GM23248 (cell line): ENCODE results near the gene MISP3. TPM values are rescaled to one million over a fixed set of nuclear protein-coding genes. Genes with fewer than 3 reads are reported as not detected.

Source experiments
- DNase-seq: peaks from one replicate; pipeline ENCODE4 v3.0.0-alpha.2; 2015
- H2AFZ ChIP-seq: fragments of 200-600 bp; sonication (generic); 2 replicates; pipeline ENCODE4 v1.6.1; 2016; ENCODE audit warnings: antibody characterized with exemption
- H3F3A ChIP-seq: fragments of 200-600 bp; sonication (generic); 2 replicates; pipeline ENCODE4 v1.6.1; 2016; ENCODE audit warnings: mild to moderate bottlenecking, antibody characterized with exemption, mixed run types; ENCODE audit not compliant: insufficient read depth
- H3K27ac ChIP-seq: fragments of 200-600 bp; sonication (generic); 2 replicates; pipeline ENCODE4 v1.5.1; 2016; ENCODE audit warnings: mild to moderate bottlenecking
- H3K27me3 ChIP-seq: fragments of 200-600 bp; sonication (generic); replicated peaks from 2 replicates; pipeline ENCODE4 v1.6.1; 2016; ENCODE audit warnings: mild to moderate bottlenecking; ENCODE audit not compliant: insufficient read depth
- H3K36me3 ChIP-seq: fragments of 200-600 bp; sonication (generic); 2 replicates; pipeline ENCODE4 v1.6.1; 2016; ENCODE audit warnings: low read depth, mild to moderate bottlenecking
- H3K4me1 ChIP-seq: fragments of 200-600 bp; sonication (generic); 2 replicates; pipeline ENCODE4 v1.6.1; 2016; ENCODE audit warnings: mild to moderate bottlenecking; ENCODE audit not compliant: insufficient read depth
- H3K4me2 ChIP-seq: fragments of 200-600 bp; sonication (generic); one replicate; pipeline ENCODE4 v1.6.1; 2016; ENCODE audit warnings: mild to moderate bottlenecking; ENCODE audit not compliant: unreplicated experiment
- H3K4me3 ChIP-seq: fragments of 200-600 bp; sonication (generic); 2 replicates; pipeline ENCODE4 v1.5.1; 2016; ENCODE audit warnings: mild to moderate bottlenecking
- H3K79me2 ChIP-seq: fragments of 200-600 bp; sonication (generic); 2 replicates; pipeline ENCODE4 v1.6.1; 2016; ENCODE audit warnings: mild to moderate bottlenecking; ENCODE audit not compliant: insufficient read depth
- H3K9ac ChIP-seq: fragments of 200-600 bp; sonication (generic); 2 replicates; pipeline ENCODE4 v1.6.1; 2016; ENCODE audit warnings: mild to moderate bottlenecking
- H3K9me2 ChIP-seq: fragments of 200-600 bp; sonication (generic); 2 replicates; pipeline ENCODE4 v1.6.1; 2016; ENCODE audit warnings: mixed run types, mild to moderate bottlenecking, moderate library complexity; ENCODE audit not compliant: insufficient read depth
- H3K9me3 ChIP-seq: fragments of 200-600 bp; sonication (generic); one replicate; pipeline ENCODE4 v1.6.1; 2017; ENCODE audit warnings: low read depth
- H4K20me1 ChIP-seq: fragments of 200-600 bp; sonication (generic); 2 replicates; pipeline ENCODE4 v1.6.0; 2016; ENCODE audit not compliant: insufficient read depth
- EZH2 ChIP-seq: fragments of 200-600 bp; sonication (generic); IDR thresholded peaks from 2 replicates; pipeline ENCODE4 v1.6.1; 2018; ENCODE audit warnings: antibody characterized with exemption, mild to moderate bottlenecking; ENCODE audit not compliant: insufficient read depth, poor library complexity, severe bottlenecking
- EZH2phosphoT487 ChIP-seq: fragments of 200-600 bp; sonication (generic); IDR thresholded peaks from 2 replicates; pipeline ENCODE4 v1.6.1; 2018; ENCODE audit warnings: antibody characterized with exemption, moderate library complexity, mild to moderate bottlenecking, low read depth; ENCODE audit not compliant: insufficient read depth
- WGBS, 2 experiments: methylation state at CpG; one replicate each; pipeline ENCODE4 v1.1.6; 2015 to 2017; ENCODE audit warnings: low lambda C conversion rate in 2 of 2, low coverage in 1 of 2; ENCODE audit errors: missing lambda C conversion rate in 2 of 2; 5-methylcytosine and 5-hydroxymethylcytosine counted together
- in situ Hi-C: fragments of 300-500 bp; cut with MboI; formaldehyde crosslinking; loops from 2 replicates; pipeline ENCODE4 v1.15.0; 2020
- polyA plus RNA-seq: library from polyadenylated mRNA; unstranded; fragments of >200 nt; fragmentation: Nextera tagmentation; extraction: Ambion mirVana; gene quantifications from 2 replicates; pipeline ENCODE4 v1.2.1, GENCODE V29; 2016
- total RNA-seq: library from RNA; depleted of rRNA; stranded (reverse); fragments of >200 nt; shearing (Covaris generic); gene quantifications from 2 replicates; pipeline ENCODE4 v1.2.3, GENCODE V29; 2014

Gene MISP3
- total and polyA plus RNA-seq, 2 experiments from 2014 or later = 1.3 to 2.7 TPM

DNA sequence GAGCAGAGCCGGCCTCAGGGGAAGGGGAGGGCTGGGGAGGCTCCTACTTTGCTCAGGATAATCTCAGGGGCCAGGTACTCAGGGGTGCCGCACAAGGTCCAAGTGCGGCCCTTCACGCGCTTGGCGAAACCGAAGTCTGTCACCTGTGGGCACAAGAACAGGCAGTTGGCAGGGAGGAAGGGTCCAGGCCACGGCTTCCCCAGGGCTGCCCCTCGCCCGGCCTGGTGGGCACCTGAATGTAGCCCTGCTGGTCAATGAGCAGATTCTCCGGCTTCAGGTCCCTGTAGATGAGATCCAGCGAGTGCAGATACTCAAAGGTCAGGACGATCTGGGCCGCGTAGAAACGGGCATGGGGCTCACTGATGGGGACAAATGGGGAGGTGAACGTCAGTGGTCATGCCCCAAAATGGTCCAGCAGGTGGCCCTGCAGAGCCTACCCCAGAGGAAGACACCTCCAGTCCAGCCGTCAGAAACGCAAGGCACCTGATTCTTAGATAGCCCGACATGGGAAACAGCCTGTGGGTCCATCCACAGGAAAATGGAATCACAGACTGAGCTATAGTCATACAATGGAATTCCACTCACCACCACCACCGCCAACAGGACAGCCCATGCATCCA, 25.1 kb downstream of the MISP3 start:
- H3K4me2 ChIP-seq = no peak overlapping the region
- in situ Hi-C loops = no loop called here
- H4K20me1 ChIP-seq = no peaks in the 10 kb centered on the region
- DNase-seq = no peak
- no peaks in the 10 kb centered on the region for H3K79me2 ChIP-seq
- H3K9ac ChIP-seq = no peak overlapping the region
- no peaks in the 10 kb centered on the region for H3K27me3 ChIP-seq
- no peaks in the 10 kb centered on the region for H3K9me2 ChIP-seq
- TF ChIP-seq EZH2phosphoT487 (no peak), EZH2 (no peak)
- 84% methylated on average over 20 to 21 of the region's 21 CpGs for WGBS, 2 experiments
- no peaks in the 10 kb centered on the region for H3K9me3 ChIP-seq
- H3F3A ChIP-seq = no peaks in the 10 kb centered on the region
- H3K36me3 ChIP-seq = 0 out of 2 replicates have a peak, but pooled peaks cover 12% of the 10 kb centered on the region
- no peak overlapping the region for H3K27ac ChIP-seq
- no peaks in the 10 kb centered on the region for H3K4me1 ChIP-seq
- H2AFZ ChIP-seq = no peak overlapping the region
- H3K4me3 ChIP-seq = no peak overlapping the region

DNA sequence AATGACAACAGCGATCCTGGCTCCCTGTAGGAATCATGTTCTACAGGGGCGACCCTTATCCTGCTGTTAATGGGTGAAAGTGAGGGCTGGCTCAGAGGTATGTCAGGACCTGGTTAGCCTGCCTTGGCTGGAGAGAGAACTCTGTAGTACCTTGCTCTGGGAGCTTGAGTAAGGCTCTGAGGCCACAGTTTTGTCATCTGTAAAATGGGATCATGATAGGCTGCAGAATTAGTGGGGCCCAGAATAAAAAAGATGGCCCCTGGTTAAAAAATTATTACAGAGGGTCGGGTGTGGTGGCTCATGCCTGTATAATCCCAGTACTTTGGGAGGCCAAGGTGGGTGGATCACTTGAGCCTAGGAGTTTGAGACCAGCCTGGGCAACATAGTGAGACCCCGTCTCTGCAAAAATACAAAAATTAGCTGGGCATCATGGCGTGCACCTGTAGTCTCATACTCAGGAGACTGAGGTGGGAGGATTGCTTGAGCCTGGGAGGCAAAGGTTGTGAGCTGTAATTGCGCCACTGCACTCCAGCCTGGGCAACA, 28.5 kb downstream of the MISP3 start:
- 90 to 92% methylated on average over 6 of the region's 6 CpGs for WGBS, 2 experiments
- Histone ChIP-seq H3K79me2 (no peaks in the 10 kb centered on the region), H3K4me3 (no peak overlapping the region), H3K9me3 (no peaks in the 10 kb centered on the region), H3K4me2 (no peak overlapping the region), H3K9me2 (no peaks in the 10 kb centered on the region), H3K4me1 (no peaks in the 10 kb centered on the region), H2AFZ (no peak overlapping the region), H3K9ac (no peak overlapping the region), H3K27ac (no peak overlapping the region), H4K20me1 (no peaks in the 10 kb centered on the region), H3K27me3 (no peaks in the 10 kb centered on the region), H3K36me3 (peaks cover 14% of the 10 kb centered on the region; the same call in 1 of the 2 replicates), H3F3A (no peaks in the 10 kb centered on the region)
- DNase-seq = no peak
- in situ Hi-C loops = no loop called here
- no peak for TF ChIP-seq EZH2phosphoT487
- TF ChIP-seq EZH2 = no peak

DNA sequence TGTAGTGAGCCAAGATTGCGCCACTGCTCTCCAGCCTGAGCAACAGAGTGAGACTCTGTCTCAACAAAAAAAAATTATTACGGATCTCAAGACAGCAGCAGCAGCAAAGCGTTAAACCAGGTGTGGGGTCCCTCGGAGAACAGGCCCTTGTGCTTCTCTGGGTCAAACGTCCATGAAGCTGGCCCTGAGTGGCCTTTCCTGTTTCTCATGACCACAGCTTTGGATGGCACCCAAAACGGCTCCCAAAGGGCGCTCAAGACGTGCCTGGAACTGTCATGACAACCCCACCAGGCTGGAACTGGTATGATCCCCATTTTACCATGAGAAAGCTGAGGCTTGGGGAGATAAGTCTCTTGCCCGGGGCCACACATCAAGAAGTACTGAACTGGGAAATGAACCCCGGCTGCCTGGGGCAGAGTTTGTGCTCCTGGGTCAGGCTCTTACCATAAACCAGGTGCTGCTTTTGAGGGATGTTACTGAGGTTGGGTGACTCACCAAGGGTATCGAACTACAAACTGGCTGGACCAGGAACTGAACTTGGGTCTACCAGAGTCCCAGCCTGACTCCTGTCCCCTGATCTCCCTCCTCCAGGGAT, 29.6 kb downstream of the MISP3 start:
- Histone ChIP-seq H3K27ac (no peak overlapping the region), H4K20me1 (no peaks in the 10 kb centered on the region), H3K27me3 (no peaks in the 10 kb centered on the region), H3K79me2 (no peaks in the 10 kb centered on the region), H3K4me3 (no peak overlapping the region), H3F3A (no peaks in the 10 kb centered on the region), H3K4me2 (no peak overlapping the region), H3K9me3 (no peaks in the 10 kb centered on the region), H3K36me3 (peaks cover 14% of the 10 kb centered on the region; the same call in 1 of the 2 replicates), H3K9me2 (no peaks in the 10 kb centered on the region), H2AFZ (no peak overlapping the region), H3K9ac (no peak overlapping the region), H3K4me1 (no peaks in the 10 kb centered on the region)
- in situ Hi-C loops = no loop called here
- DNase-seq = no peak
- no peak for TF ChIP-seq EZH2phosphoT487
- TF ChIP-seq EZH2 = no peak
- WGBS, 2 experiments = 81 to 98% methylated on average over 11 of the region's 11 CpGs

DNA sequence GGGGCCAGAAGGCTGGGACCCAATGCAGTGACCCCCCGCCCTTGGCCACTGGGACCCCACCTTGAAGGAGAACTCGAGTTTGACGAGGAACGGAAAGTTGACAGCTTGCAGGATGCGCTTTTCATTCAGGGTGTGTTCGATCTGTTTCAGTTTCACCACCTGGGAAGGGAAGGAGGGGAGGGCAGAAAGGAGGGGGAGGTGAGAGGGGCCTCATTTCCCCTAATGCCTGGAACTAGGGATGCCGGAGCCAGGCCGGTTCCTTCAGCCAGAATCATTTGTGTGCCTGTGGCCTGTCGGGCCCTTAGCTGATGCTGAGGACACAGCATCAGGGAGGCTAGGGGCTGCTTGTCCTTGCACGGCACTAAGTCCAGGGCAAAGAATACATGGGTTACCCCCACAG, 30.2 kb downstream of the MISP3 start:
- Histone ChIP-seq H3K4me2 (no peak overlapping the region), H3K9me2 (no peaks in the 10 kb centered on the region), H3K4me1 (no peaks in the 10 kb centered on the region), H3K27ac (no peak overlapping the region), H3K4me3 (no peak overlapping the region), H3K27me3 (no peaks in the 10 kb centered on the region), H4K20me1 (no peaks in the 10 kb centered on the region), H3F3A (no peaks in the 10 kb centered on the region), H3K9me3 (no peaks in the 10 kb centered on the region), H2AFZ (no peak overlapping the region), H3K9ac (no peak overlapping the region), H3K79me2 (no peaks in the 10 kb centered on the region), H3K36me3 (peaks cover 14% of the 10 kb centered on the region; the same call in 1 of the 2 replicates)
- 91 to 93% methylated on average over 9 to 10 of the region's 10 CpGs for WGBS, 2 experiments
- TF ChIP-seq EZH2 (no peak), EZH2phosphoT487 (no peak)
- DNase-seq = no peak
- in situ Hi-C loops = no loop called here
